ENCODE measurements around the gene KCNN4. TPM values are rescaled to one million over a fixed set of nuclear protein-coding genes. Genes with fewer than 3 reads are reported as not detected.
A peak's percentile ranks its signal among the peaks of the same experiment; 100 is the strongest.

Gene KCNN4
- total and polyA plus RNA-seq, 2 donors (not counting 3 experiments of a cell fraction or from before 2014, with no cell fraction given) = 0.29 TPM; not detected in 1

GRCh38 chr19:43763473-43763939 is 17.3 kb downstream of the KCNN4 start:
- dilution Hi-C loops (cut with MboI; ENCODE audit: extremely low pct_ligation_motif_present, low sequenced_read_pairs) = no loop called here

More at GRCh38 chr19:43763473-43763939, 17.3 kb downstream of the KCNN4 start:
- FAIRE-seq (peak; percentile 43), DNase-seq (ENCODE audit: low read depth, low spot score) (peak; percentile 27)
- H3K4me3 ChIP-seq (replicated peaks in 1 of 3; ENCODE audit: insufficient read depth in 1 of 3, low read depth in 1 of 3, low read length in 3 of 3) = no peak overlapping the region
- H3K9ac ChIP-seq (replicated peaks; ENCODE audit: extremely low read depth, insufficient read depth, low read length) = no peak overlapping the region
- no peaks in the 10 kb centered on the region for H3K9me3 ChIP-seq (replicated peaks; ENCODE audit: control insufficient read depth, insufficient read depth, low read length)
- H3K36me3 ChIP-seq (ENCODE audit: control insufficient read depth in 2 of 2, extremely low read depth in 1 of 2, insufficient read depth in 2 of 2, low read length in 2 of 2) = no peaks in the 10 kb centered on the region
- no peaks in the 10 kb centered on the region for H3K27me3 ChIP-seq (ENCODE audit: control insufficient read depth in 2 of 2, insufficient read depth in 2 of 2, low read length in 2 of 2)
- H3K27ac ChIP-seq (ENCODE audit: insufficient read depth, low read depth, low read length) = no peak overlapping the region
- H3K79me2 ChIP-seq (ENCODE audit: control insufficient read depth, insufficient read depth, low read length) = no peaks in the 10 kb centered on the region
- CTCF ChIA-PET = interaction anchor here (0.6 to 3.1 kb wide), 6 partner anchors 9 to 231 kb away, joined by 3 to 18 read pairs (median 9); partner anchors contain the start of gene SMG9
- POLR2A ChIA-PET = no interaction called here
- H4K20me1 ChIP-seq (replicated peaks; ENCODE audit: control insufficient read depth, extremely low read depth, insufficient read depth, low read length) = no peaks in the 10 kb centered on the region
- H2AFZ ChIP-seq (ENCODE audit: low read depth, low read length) = peak overlapping the region; percentile 50
- peaks cover 27% of the 10 kb centered on the region for H3K4me1 ChIP-seq (ENCODE audit: control insufficient read depth, extremely low read depth, insufficient read depth, low read length)
- H3K4me2 ChIP-seq (ENCODE audit: insufficient read depth, low read length) = no peak overlapping the region
- H3K9me1 ChIP-seq (replicated peaks; ENCODE audit: control insufficient read depth, extremely low read depth, insufficient read depth, low read length) = no peaks in the 10 kb centered on the region
- intact Hi-C loops (cut with micrococcal nuclease) = no loop called here
- no TSS peak for BruUV-seq (replicated peaks)
- TF ChIP-seq EZH2 (IDR thresholded peaks at IDR 0.05; ENCODE audit: borderline replicate concordance, low read depth, low read length, severe bottlenecking) (no peak), CTCF (IDR thresholded peaks at IDR 0.05; ENCODE audit: extremely low read depth in 1 of 2, insufficient read depth in 1 of 2, low read depth in 1 of 2, low read length in 2 of 2) (no peak), FOS (IDR thresholded peaks at IDR 0.05; ENCODE audit: borderline replicate concordance, insufficient read depth, low read length) (no peak), POLR2AphosphoS5 (IDR thresholded peaks at IDR 0.05; ENCODE audit: insufficient read depth, low read depth, low read length) (no peak), POLR2A (IDR thresholded peaks at IDR 0.05; ENCODE audit: low read depth, low read length) (no peak), GATA2 (IDR thresholded peaks at IDR 0.05; ENCODE audit: insufficient read depth, insufficient read length, low read depth, low read length) (no peak), MYC (IDR thresholded peaks at IDR 0.05; ENCODE audit: low read depth, low read length) (no peak), MAX (IDR thresholded peaks at IDR 0.05; ENCODE audit: insufficient read depth, insufficient read length) (no peak), JUN (IDR thresholded peaks at IDR 0.05; ENCODE audit: borderline replicate concordance, insufficient read depth, insufficient read length, low read depth) (no peak)
